ENCODE measurements around the gene PHACTR3.
A peak's percentile ranks its signal among the peaks of the same experiment; 100 is the strongest.

The PHACTR3 gene

GRCh38 chr20:59737816-59738215 is 133.5 kb downstream of the PHACTR3 start:
- DNase-seq: no peak

GRCh38 chr20:59738851-59739250 is 134.5 kb downstream of the PHACTR3 start:
- DNase-seq: no peak

DNA sequence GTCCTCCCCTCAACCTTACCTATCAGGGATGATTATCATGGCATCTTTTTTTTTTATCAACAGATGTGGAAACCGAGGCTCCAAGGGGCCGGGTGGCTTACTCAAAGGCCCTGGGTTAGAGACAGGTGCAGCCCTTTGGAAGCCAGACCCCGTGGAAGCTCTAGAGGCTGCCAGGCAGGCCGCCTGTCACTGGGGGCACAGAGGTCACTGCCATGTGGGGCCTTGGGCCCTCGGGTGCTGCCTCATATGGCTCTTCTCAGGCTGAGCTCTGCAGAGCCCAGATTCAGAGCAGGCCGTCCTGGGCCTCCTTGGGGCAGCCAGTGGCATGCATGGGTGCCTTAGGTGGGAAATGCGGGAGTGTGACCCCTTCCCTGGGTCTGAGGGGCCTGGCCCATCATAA is 136.3 kb downstream of the PHACTR3 start:
- DNase-seq: no peak

DNA sequence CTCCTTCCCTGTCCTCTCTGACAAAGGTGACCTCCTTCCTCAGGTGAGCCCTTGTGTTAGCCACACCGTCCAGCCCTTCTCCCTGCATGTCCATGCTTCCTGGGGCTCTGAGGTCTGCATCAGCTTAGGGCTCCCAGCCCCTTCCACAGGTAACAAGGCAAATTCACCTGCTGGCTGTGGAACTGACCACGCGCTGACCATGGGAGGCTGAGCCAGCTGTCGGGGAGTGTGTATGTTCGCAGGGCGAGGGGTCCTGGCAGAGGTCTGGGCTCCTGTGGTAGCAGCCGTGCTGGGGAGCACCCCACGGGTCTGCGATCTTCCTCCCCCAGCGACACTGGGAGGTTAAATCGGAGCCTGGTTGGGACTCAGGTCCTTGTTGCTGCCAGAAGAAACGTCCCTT is 136.7 kb downstream of the PHACTR3 start:
- DNase-seq: no peak

DNA sequence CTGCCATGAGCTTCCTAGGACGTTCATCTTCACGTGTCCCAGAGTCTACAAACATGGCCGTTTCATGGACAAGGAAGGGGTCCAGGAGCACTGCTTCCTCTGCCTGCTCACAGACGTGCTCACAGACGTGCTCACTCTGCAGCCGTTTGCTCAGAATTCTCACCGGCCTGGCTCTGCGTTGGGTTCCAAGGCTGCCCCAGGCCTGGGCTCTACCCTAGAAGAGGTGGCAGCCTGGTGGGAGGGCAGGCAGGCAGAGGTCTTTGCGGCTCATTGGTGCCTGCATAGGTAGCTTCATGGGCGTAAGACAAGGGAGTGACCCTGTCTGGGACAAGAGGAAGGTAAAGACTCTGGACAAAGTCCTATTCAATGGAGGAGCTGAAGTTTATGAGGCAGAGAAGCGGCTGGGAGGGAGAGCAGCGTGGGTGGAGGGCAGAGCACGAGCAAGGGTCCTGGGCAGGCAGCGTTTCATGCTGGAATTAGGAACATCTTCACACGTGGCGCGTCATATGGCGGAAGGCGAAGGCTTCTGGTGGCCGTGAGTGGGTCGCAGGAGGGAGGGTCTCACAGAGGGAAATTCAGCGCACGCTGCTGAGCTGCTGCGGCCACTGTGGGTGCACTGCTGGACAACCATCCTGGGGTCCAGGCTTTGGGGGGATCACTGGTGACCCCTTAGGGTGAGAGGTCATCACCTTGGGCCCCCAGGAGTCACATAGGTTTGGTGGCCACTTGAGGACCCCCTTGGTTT is 138.2 kb downstream of the PHACTR3 start:
- DNase-seq: no peak

DNA sequence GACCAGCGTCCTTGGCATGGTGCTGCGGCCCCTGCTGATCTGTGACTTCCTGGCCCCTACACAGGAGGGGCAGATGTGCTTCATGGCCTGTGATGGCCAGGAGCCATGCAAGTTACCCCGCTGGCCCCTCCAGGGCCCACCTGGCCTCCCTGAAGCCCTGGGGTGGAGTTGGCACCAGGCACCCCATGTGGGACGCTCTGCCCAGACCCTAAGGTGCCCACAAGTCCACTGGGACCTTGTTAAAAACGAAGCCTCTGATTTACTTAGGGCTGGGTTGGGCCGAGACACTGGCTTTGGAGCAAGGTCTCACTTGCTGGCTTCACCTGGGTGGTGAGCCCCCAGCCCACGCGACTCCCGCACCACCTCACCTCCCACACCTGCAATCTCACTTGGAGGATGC is 139.0 kb downstream of the PHACTR3 start:
- no peak for DNase-seq

- DNase-seq: no peak
These were observed 139.6 kb downstream of the PHACTR3 start for GRCh38 chr20:59743767-59744485.

- no peak for DNase-seq
These were observed 140.4 kb downstream of the PHACTR3 start for GRCh38 chr20:59744756-59745155.

DNA sequence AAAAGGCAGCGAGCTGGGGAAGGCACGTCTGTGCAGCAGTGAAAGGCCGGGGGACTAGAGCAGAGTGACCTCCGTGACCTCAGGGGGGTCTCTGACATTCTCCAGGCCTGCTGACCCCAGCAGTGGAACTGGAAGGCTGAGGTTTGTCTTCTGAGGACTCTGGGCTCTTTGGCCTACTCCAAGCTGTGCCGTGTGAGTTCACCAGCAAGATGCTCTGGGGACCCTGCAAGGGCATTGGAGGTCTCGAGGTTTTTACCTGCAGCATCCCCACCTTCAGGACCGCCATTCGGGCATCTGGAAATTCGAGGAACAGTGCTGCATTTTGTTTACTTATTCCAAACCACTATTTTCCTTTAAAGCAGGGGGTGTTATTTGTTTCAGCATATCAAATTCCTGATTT is 140.9 kb downstream of the PHACTR3 start:
- no peak for DNase-seq

DNA sequence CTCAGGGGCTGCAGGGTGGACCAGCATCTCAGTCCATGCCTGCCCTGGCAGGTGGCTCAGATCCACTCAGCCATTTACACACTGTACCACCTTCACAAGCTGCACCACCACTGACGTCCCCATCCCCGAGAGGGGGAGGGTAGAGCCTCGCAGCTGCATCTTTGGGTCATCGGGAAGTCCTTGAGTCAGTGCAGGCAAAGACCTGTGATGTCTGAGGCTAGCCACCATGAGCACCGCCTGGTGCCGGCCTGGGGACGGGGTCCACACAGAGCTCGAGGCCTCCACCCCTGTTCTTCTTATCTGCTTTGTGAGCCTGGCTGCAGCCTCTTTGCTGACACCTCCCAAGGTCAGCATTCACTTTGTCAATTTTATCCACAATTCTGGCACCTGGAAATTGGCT is 141.4 kb downstream of the PHACTR3 start:
- no peak for DNase-seq

- no peak for DNase-seq
These were observed 141.8 kb downstream of the PHACTR3 start for GRCh38 chr20:59746155-59746554.

DNA sequence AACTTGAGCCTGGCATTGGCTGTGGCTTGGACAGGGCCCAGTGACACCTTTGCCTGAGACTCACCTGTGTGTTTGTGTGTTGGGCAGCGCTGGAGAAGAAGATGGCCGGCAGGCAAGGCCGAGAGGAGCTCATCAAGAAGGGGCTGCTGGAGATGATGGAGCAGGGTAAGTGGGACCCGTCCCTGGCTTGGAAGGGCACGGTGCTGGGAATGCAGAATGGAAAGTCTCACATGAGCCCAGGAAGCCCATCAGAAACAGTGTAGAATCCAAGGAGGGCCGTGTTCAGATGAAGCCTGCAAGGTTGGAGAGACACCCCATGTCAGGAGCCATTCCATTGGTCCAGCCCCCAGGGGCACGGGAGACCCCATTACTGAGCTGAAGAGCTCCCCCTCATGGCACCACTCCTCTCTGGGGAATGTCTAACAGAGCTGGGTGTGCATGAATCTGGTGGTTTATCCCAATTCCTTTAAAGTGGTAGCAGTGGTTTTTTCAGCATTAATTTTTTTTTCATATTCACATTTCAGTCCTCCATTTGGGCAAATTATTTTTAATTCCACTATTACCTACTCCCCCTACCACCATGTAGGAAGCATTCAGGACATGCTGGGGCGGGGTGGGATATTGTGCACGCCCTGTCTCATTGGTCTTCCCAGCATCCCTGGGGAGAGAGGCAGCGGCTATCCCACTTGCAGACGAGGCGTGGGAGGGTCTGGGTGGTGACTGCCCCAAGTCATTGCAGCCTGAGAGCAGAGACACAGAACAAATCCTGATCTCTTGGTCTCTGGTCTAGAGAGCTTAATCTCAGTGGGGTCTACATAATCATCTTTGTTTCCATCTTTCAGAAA is 143.6 kb downstream of the PHACTR3 start:
- DNase-seq: no peak

DNA sequence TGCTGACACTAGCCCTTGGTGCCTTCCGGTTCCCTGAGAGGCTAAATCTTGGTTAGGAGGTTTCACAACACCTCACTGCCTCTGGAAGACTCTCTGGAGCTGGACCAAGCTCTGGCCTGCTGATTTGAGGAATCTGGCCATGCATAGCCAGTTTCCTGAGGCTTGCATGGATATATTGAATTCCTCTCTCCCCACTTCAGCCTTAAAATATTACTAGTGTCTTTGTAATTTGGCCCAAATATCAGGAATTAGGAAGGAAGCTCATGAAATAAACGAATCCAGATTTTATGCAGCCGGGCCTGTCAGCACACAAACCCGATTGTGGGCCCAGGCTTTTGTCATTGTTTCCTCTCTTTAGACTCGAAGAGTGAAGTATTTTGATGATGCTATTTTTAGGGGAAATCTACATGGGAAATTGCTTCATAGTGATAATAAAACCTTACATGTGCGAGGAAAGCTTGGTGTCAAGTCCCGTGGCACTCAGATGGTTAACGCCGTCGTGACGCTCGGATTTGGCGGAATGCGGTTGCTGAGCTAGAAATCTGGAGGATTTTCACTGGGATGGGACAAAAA is 144.4 kb downstream of the PHACTR3 start:
- no peak for DNase-seq

- no peak for DNase-seq
These were observed 145.0 kb downstream of the PHACTR3 start for GRCh38 chr20:59749301-59749700.

GRCh38 chr20:59750209-59750840 is 146.0 kb downstream of the PHACTR3 start:
- DNase-seq: no peak

DNA sequence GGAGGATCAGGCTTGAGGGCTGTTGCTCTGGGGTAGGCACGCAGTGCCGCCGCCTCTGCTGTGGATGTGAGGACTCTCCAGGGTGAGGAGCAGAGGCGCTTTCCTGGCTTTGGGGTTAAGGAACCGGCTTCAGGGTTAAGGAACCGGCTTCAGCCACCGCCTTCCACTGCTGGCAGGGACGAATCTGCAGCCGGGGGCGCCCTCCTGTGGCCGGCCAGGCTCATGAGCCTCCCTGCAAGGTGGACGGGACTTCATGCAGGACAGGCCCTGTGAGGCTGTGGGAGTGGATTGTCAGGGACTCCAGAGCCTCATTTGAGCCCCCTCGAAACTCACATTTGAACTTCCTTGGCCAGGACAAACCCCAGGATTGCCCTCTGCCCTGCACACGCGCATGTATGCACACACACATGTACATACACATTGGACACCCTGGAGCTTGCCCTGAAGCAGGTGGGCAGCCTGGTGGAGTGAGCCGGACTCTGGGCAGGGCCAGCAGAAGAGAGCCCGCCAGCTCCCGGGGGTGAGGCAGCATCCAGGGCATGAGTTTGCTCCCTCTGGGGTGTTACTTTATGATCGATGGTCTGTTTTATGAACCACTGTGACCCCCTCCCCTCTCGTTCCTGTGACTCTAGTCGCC is 146.9 kb downstream of the PHACTR3 start:
- DNase-seq: peak; percentile 29

GRCh38 chr20:59752101-59752586 is 147.8 kb downstream of the PHACTR3 start:
- DNase-seq: no peak

- DNase-seq: no peak
These were observed 148.5 kb downstream of the PHACTR3 start for GRCh38 chr20:59752704-59753460.

- DNase-seq: no peak
These were observed 149.5 kb downstream of the PHACTR3 start for GRCh38 chr20:59753836-59754235.

DNA sequence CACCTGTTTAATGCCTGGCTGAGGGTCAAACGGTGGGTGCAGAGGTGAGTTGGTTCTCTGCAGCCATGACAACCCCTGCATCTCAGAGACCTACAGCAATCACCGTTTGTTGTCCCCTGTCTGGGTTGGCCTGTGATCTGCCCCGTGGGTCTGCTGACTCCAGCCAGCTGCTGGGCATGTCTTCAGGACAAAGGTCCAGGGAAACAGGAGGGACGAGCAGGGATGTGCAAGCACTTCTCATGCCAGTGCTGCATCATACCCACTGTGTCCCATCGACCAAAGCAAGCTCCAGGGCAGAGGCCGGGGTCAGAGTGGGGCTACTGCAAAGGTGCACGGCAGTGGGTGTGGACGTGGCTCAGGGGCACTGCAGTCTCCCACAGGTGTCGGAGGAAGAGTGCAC is 150.2 kb downstream of the PHACTR3 start:
- no peak for DNase-seq

DNA sequence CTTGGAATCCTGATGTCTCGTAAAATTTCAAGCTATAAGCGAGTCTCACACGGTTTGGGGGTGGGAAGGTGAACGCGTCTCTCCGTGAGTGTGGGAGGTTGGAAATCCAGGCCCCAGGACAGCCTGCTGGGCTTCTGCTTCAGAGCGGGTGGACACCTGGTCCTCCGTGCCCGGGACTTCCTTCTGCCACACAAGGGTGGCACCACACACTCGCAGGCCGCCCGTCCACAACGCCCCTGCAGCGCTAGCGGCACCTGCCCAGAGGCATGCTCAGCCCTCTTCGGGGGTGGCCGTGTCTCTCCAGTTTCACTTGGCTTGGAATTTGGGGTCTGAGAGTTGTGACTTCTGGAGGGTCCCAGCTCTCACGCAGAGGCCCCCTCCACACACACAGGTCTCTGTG is 151.9 kb downstream of the PHACTR3 start:
- DNase-seq: no peak
